GM12878 (cell line): ENCODE results near the gene C3orf38. TPM values are rescaled to one million over a fixed set of nuclear protein-coding genes. Genes with fewer than 3 reads are reported as not detected.

Experiments used
- ATF7 ChIP-seq: fragments of 450-650 bp; IDR thresholded peaks from 2 replicates; pipeline ENCODE4 v1.6.1; 2016; ENCODE audit warnings: low read depth, mild to moderate bottlenecking
- BACH1 ChIP-seq: fragments of 450-650 bp; IDR thresholded peaks from 2 replicates; pipeline ENCODE4 v1.6.1; 2017; ENCODE audit warnings: mild to moderate bottlenecking, borderline replicate concordance
- BCLAF1 ChIP-seq: fragments of 450-650 bp; IDR thresholded peaks from 2 replicates; pipeline ENCODE4 v1.6.1; 2017; ENCODE audit warnings: antibody characterized with exemption, mild to moderate bottlenecking, moderate library complexity
- CHD4 ChIP-seq: fragments of 200-600 bp; sonication (generic); IDR thresholded peaks from 2 replicates; pipeline ENCODE4 v1.6.1; 2016; ENCODE audit warnings: mild to moderate bottlenecking
- EGR1 ChIP-seq, 2 experiments: IDR thresholded peaks; 1 replicate in 1 of 2; 2 replicates in 1 of 2; pipeline ENCODE4 v1.6.1; 2011 to 2012; ENCODE audit warnings: low read depth in 2 of 2, low read length in 2 of 2, borderline replicate concordance in 1 of 2, mild to moderate bottlenecking in 1 of 2, moderate library complexity in 1 of 2
- ETV6 ChIP-seq, 2 experiments: fragments of 450-650 bp in 1 of 2; IDR thresholded peaks in 1 of 2; conservative IDR thresholded peaks in 1 of 2; 2 replicates each; pipeline ENCODE4 v1.6.1; 2014; ENCODE audit warnings: antibody characterized with exemption in 1 of 2, borderline replicate concordance in 1 of 2, low read depth in 1 of 2, mild to moderate bottlenecking in 1 of 2, moderate library complexity in 1 of 2
- EZH2 ChIP-seq: IDR thresholded peaks from 2 replicates; pipeline ENCODE4 v1.6.1; 2012; ENCODE audit warnings: low read depth, mild to moderate bottlenecking, control low read depth, inconsistent platforms, low read length, borderline replicate concordance; ENCODE audit not compliant: control insufficient read depth
- FOXK2 ChIP-seq: fragments of 450-650 bp; IDR thresholded peaks from 2 replicates; pipeline ENCODE4 v1.6.1; 2017; ENCODE audit warnings: mild to moderate bottlenecking, moderate library complexity
- HDAC2 ChIP-seq: fragments of 200-600 bp; sonication (generic); IDR thresholded peaks from 2 replicates; pipeline ENCODE4 v1.6.1; 2017
- MEF2A ChIP-seq: IDR thresholded peaks from 2 replicates; pipeline ENCODE4 v1.6.1; 2011; ENCODE audit warnings: low read depth, mild to moderate bottlenecking, low read length, moderate library complexity; ENCODE audit not compliant: insufficient read depth
- RB1 ChIP-seq: fragments of 450-650 bp; formaldehyde crosslinking; IDR thresholded peaks from 2 replicates; pipeline ENCODE4 v1.6.1; 2017; ENCODE audit warnings: mild to moderate bottlenecking, borderline replicate concordance
- RCOR1 ChIP-seq: conservative IDR thresholded peaks from 2 replicates; pipeline ENCODE4 v1.6.1; 2012; ENCODE audit warnings: low read depth, low read length, improper control_type of control experiment
- TARDBP ChIP-seq: IDR thresholded peaks from 2 replicates; pipeline ENCODE4 v1.6.1; 2016; ENCODE audit warnings: borderline replicate concordance
- TCF7 ChIP-seq: IDR thresholded peaks from 2 replicates; pipeline ENCODE4 v1.6.1; 2014; ENCODE audit warnings: antibody characterized with exemption, borderline replicate concordance
- ZNF24 ChIP-seq: fragments of 450-650 bp; IDR thresholded peaks from 2 replicates; pipeline ENCODE4 v1.6.1; 2017; ENCODE audit warnings: antibody characterized with exemption, mild to moderate bottlenecking
- polyA plus RNA-seq, 11 experiments: library from polyadenylated mRNA; depleted of rRNA in 4 of 11; unstranded in 6 of 11; stranded (reverse) in 5 of 11; fragments of >200 nt; fragmentation: Nextera tagmentation in 4 of 11; fragmentation: Illumina TruSeq in 1 of 11; extraction: Ambion mirVana in 4 of 11; extraction: Trizol in 1 of 11; gene quantifications; 1 replicate in 1 of 11; 2 replicates in 10 of 11; pipeline versions ENCODE4 v1.2.1 to v1.2.3, GENCODE V29; 2011 to 2016; ENCODE audit warnings: inconsistent platforms in 2 of 11, missing spikeins in 2 of 11, low read depth in 1 of 11
- total RNA-seq, 4 experiments: library from RNA; depleted of rRNA in 3 of 4; stranded (reverse); fragments of >200 nt in 3 of 4; fragmentation: Illumina TruSeq in 1 of 4; extraction: Trizol in 1 of 4; gene quantifications; 2 replicates each; pipeline versions ENCODE4 v1.2.1 to v1.2.3, GENCODE V29; 2013 to 2021
- TF ChIP-seq, protein P1 (sequence below): fragments of 450-650 bp; IDR thresholded peaks from 2 replicates; pipeline ENCODE4 v1.6.1; 2016; ENCODE audit warnings: mild to moderate bottlenecking, moderate library complexity, borderline replicate concordance
- TF ChIP-seq, protein P2 (sequence below): fragments of 450-650 bp; IDR thresholded peaks from 2 replicates; pipeline ENCODE4 v1.6.1; 2014; ENCODE audit warnings: mild to moderate bottlenecking
- TF ChIP-seq, protein P3 (sequence below): fragments of 450-650 bp; IDR thresholded peaks from 2 replicates; pipeline ENCODE4 v1.6.1; 2018; ENCODE audit warnings: mild to moderate bottlenecking, low read depth, moderate library complexity; ENCODE audit not compliant: partially characterized antibody

C3orf38 gene
- total and polyA plus RNA-seq, 10 of the 15 experiments (the other 5 are each of a cell fraction or from before 2014, with no cell fraction given), result 23.0 to 47.9 (median 31.5) TPM

GRCh38 chr3:88149509-88150362 lies at the start of gene C3orf38 (continued):
- TF ChIP-seq, protein P1, sequence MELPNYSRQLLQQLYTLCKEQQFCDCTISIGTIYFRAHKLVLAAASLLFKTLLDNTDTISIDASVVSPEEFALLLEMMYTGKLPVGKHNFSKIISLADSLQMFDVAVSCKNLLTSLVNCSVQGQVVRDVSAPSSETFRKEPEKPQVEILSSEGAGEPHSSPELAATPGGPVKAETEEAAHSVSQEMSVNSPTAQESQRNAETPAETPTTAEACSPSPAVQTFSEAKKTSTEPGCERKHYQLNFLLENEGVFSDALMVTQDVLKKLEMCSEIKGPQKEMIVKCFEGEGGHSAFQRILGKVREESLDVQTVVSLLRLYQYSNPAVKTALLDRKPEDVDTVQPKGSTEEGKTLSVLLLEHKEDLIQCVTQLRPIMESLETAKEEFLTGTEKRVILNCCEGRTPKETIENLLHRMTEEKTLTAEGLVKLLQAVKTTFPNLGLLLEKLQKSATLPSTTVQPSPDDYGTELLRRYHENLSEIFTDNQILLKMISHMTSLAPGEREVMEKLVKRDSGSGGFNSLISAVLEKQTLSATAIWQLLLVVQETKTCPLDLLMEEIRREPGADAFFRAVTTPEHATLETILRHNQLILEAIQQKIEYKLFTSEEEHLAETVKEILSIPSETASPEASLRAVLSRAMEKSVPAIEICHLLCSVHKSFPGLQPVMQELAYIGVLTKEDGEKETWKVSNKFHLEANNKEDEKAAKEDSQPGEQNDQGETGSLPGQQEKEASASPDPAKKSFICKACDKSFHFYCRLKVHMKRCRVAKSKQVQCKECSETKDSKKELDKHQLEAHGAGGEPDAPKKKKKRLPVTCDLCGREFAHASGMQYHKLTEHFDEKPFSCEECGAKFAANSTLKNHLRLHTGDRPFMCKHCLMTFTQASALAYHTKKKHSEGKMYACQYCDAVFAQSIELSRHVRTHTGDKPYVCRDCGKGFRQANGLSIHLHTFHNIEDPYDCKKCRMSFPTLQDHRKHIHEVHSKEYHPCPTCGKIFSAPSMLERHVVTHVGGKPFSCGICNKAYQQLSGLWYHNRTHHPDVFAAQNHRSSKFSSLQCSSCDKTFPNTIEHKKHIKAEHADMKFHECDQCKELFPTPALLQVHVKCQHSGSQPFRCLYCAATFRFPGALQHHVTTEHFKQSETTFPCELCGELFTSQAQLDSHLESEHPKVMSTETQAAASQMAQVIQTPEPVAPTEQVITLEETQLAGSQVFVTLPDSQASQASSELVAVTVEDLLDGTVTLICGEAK, result peak; percentile 98
- 0 out of 3 replicates have a peak, but pooled peaks of 1 of the 2 experiments have one; percentile 14 for TF ChIP-seq EGR1 (IDR thresholded peaks at IDR 0.05; ENCODE audit: borderline replicate concordance in 1 of 2, low read depth in 2 of 2, low read length in 2 of 2)
- TF ChIP-seq BCLAF1, result no peak
- TF ChIP-seq TARDBP, result peak; percentile 75; the same call in 1 of the 2 replicates
- TF ChIP-seq TCF7, result no peak
- TF ChIP-seq ETV6 (conservative IDR thresholded peaks at IDR 0.05 in 1 of 2, IDR thresholded peaks at IDR 0.05 in 1 of 2; ENCODE audit: borderline replicate concordance in 1 of 2, low read depth in 1 of 2), result peak in 1 of 2 experiments; percentile 39; a peak in 1 of 4 replicates
- peak; percentile 42; the same call in 1 of the 2 replicates for TF ChIP-seq BACH1
- TF ChIP-seq ZNF24, result peak; percentile 31; the same call in 1 of the 2 replicates
- TF ChIP-seq, protein P2, sequence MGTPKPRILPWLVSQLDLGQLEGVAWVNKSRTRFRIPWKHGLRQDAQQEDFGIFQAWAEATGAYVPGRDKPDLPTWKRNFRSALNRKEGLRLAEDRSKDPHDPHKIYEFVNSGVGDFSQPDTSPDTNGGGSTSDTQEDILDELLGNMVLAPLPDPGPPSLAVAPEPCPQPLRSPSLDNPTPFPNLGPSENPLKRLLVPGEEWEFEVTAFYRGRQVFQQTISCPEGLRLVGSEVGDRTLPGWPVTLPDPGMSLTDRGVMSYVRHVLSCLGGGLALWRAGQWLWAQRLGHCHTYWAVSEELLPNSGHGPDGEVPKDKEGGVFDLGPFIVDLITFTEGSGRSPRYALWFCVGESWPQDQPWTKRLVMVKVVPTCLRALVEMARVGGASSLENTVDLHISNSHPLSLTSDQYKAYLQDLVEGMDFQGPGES, result no peak
- no peak for TF ChIP-seq EZH2
- TF ChIP-seq CHD4, result no peak
- TF ChIP-seq FOXK2, result no peak
- TF ChIP-seq RB1, result peak; percentile 86; the same call in 1 of the 2 replicates
- TF ChIP-seq HDAC2, result no peak
- no peak for TF ChIP-seq MEF2A
- no peak for TF ChIP-seq RCOR1
- TF ChIP-seq, protein P3, sequence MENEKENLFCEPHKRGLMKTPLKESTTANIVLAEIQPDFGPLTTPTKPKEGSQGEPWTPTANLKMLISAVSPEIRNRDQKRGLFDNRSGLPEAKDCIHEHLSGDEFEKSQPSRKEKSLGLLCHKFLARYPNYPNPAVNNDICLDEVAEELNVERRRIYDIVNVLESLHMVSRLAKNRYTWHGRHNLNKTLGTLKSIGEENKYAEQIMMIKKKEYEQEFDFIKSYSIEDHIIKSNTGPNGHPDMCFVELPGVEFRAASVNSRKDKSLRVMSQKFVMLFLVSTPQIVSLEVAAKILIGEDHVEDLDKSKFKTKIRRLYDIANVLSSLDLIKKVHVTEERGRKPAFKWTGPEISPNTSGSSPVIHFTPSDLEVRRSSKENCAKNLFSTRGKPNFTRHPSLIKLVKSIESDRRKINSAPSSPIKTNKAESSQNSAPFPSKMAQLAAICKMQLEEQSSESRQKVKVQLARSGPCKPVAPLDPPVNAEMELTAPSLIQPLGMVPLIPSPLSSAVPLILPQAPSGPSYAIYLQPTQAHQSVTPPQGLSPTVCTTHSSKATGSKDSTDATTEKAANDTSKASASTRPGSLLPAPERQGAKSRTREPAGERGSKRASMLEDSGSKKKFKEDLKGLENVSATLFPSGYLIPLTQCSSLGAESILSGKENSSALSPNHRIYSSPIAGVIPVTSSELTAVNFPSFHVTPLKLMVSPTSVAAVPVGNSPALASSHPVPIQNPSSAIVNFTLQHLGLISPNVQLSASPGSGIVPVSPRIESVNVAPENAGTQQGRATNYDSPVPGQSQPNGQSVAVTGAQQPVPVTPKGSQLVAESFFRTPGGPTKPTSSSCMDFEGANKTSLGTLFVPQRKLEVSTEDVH, result peak; percentile 84
- peak; percentile 55 for TF ChIP-seq ATF7
